Measurements from ENCODE around the gene ASCC1. TPM values are rescaled to one million over a fixed set of nuclear protein-coding genes. Genes with fewer than 3 reads are reported as not detected.

ASCC1 gene
- polyA plus RNA-seq, 4 donors = 9.2 to 21.3 (median 16.1) TPM

Other genes starting within 250 kb of the ASCC1 start
- gene SPOCK2, start 127.7 kb downstream of the ASCC1 start, polyA plus RNA-seq = 10 to 100 TPM in 1 of 4 donors, 1 to 10 TPM in 3; 1.6 to 24.2 (median 3.2) TPM
- 100 to 1,000 TPM; 112 to 176 (median 141) TPM for gene ANAPC16, start 264 bp downstream of the ASCC1 start, polyA plus RNA-seq
- gene DDIT4, start 57.6 kb upstream of the ASCC1 start, polyA plus RNA-seq = 100 to 1,000 TPM in 1 of 4 donors, 10 to 100 TPM in 3; 34.4 to 330 (median 41.6) TPM
- 10 to 100 TPM; 17.0 to 37.1 (median 22.9) TPM for gene DNAJB12, start 138.6 kb upstream of the ASCC1 start, polyA plus RNA-seq

Data from small intestine (tissue), 4 donors.